ENCODE measurements around the gene STX1A. TPM values are rescaled to one million over a fixed set of nuclear protein-coding genes. Genes with fewer than 3 reads are reported as not detected.

Gene STX1A
- total and polyA plus RNA-seq, 2 of the 4 experiments (the other 2 are of a cell fraction) = 9.3 to 22.0 TPM

DNA sequence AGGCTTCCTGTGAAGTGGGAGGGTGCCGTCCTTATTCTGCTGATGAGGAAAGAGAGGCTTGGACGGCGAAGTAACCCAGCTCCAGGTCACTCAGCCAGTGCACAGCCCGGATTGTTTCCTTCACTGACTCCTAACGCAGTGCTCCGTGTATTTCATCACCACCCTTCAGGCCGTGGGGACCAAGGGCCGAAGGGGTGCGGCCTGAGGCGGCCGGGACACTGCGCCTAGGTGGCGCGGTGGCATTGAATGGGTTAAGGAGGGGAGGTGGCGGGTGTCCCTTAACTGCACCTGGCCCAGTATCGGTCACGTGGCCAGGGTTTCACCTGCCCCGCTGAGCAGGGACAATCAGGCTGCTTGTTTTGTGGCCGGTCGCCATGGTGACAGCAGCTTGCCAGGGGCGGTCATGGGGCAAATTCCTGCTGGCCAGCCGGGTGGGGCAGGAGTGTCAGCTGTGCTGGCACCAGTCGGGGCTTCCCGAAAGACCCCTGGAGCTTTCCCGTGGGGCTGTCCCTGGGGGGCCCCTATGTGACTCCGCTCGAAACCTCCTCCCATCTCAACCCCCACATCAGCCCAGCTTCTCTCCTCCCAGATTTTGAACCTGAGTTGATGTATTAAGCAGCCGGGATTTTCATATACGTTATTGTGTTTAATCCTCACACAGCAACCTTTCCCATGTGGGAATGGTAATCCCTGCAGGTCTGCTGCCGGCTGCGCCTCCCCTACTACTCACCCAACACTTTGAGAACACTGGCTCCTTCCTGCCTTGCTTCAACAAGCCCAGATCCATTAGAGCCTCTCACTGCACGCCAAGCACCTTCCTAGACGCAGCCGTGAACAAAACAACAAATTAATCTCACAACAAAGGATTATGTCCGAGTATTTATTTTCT, 23.5 kb upstream of the STX1A start:
- intact Hi-C loops (cut with micrococcal nuclease) (loop anchor here (10.0 kb wide), 1 partner anchor 52 kb away; no protein-coding TSS in a partner anchor), in situ Hi-C loops (cut with MboI; ENCODE audit: low sequenced_read_pairs) (no loop called here), dilution Hi-C loops (cut with HindIII; ENCODE audit: low sequenced_read_pairs, unreplicated experiment) (no loop called here)
- no peak overlapping the region for H2BK20ac ChIP-seq (ENCODE audit: low read depth, low read length)
- no peak overlapping the region for H3K4me2 ChIP-seq (ENCODE audit: low read depth, low read length)
- no peak overlapping the region for H2BK5ac ChIP-seq (ENCODE audit: low read depth, low read length, poor library complexity, severe bottlenecking)
- ATAC-seq (ENCODE audit: low read depth) (no peak), DNase-seq (no peak)
- H3K9me1 ChIP-seq (ENCODE audit: insufficient read depth, low read length) = no peaks in the 10 kb centered on the region
- H3K79me1 ChIP-seq (ENCODE audit: low read depth in 1 of 2, low read length in 2 of 2) = peaks cover 0 to 6% of the 10 kb centered on the region in 2 experiments; a peak in 2 of 4 replicates
- no peaks in the 10 kb centered on the region for H3K9me3 ChIP-seq (ENCODE audit: control insufficient read depth, insufficient read depth, low read length)
- H4K91ac ChIP-seq (ENCODE audit: insufficient read depth, low read depth, low read length) = no peak overlapping the region
- H3K27ac ChIP-seq (ENCODE audit: insufficient read depth, low read length) = no peak overlapping the region
- H3K14ac ChIP-seq (replicated peaks; ENCODE audit: low read depth, low read length) = no peak overlapping the region
- peak overlapping the region; percentile 81 for H2AK9ac ChIP-seq (replicated peaks; ENCODE audit: low read depth, low read length, poor library complexity)
- no peak overlapping the region for H2AK5ac ChIP-seq (ENCODE audit: low read depth, low read length)
- ChIA-PET CTCF (no interaction called here), POLR2A (ENCODE audit: unreplicated experiment) (no interaction called here)
- H3K36me3 ChIP-seq (ENCODE audit: control insufficient read depth, insufficient read depth, low read length) = no peaks in the 10 kb centered on the region
- no peaks in the 10 kb centered on the region; the same call in 1 of the 2 replicates for H4K20me1 ChIP-seq (ENCODE audit: insufficient read depth, low read length)
- H3K27me3 ChIP-seq (ENCODE audit: control insufficient read depth, insufficient read depth, low read length) = no peaks in the 10 kb centered on the region
- no peak overlapping the region for H4K8ac ChIP-seq (ENCODE audit: low read depth in 2 of 2, low read length in 2 of 2)
- no TSS peak for BruUV-seq (replicated peaks)
- H2BK15ac ChIP-seq (ENCODE audit: low read depth, low read length) = no peak overlapping the region
- peaks cover 3% of the 10 kb centered on the region for H3K4me1 ChIP-seq (ENCODE audit: control insufficient read depth, insufficient read depth, low read length)
- H2BK120ac ChIP-seq (ENCODE audit: low read depth, low read length) = no peak overlapping the region
- no peak overlapping the region for H3K23ac ChIP-seq (ENCODE audit: low read depth, low read length)
- 31% methylated on average over 9 of the region's 35 CpGs; no CpG with 5 or more reads in 1 of the 2 experiments for WGBS, 2 experiments (ENCODE audit: extremely low coverage in 2 of 2, insufficient read length in 1 of 2)
- H3K18ac ChIP-seq (ENCODE audit: low read depth, low read length) = no peak overlapping the region
- H3K4me3 ChIP-seq (ENCODE audit: insufficient read depth, low read depth, low read length) = no peak overlapping the region
- H3K9ac ChIP-seq (ENCODE audit: low read depth, low read length) = no peak overlapping the region
- H2AFZ ChIP-seq (replicated peaks; ENCODE audit: low read length, poor library complexity) = peak overlapping the region; percentile 52
- H4K5ac ChIP-seq (ENCODE audit: low read depth, low read length) = no peak overlapping the region
- H3K4ac ChIP-seq (ENCODE audit: low read depth, low read length) = no peak overlapping the region
- TF ChIP-seq, protein P1, sequence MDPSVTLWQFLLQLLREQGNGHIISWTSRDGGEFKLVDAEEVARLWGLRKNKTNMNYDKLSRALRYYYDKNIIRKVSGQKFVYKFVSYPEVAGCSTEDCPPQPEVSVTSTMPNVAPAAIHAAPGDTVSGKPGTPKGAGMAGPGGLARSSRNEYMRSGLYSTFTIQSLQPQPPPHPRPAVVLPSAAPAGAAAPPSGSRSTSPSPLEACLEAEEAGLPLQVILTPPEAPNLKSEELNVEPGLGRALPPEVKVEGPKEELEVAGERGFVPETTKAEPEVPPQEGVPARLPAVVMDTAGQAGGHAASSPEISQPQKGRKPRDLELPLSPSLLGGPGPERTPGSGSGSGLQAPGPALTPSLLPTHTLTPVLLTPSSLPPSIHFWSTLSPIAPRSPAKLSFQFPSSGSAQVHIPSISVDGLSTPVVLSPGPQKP (IDR thresholded peaks at IDR 0.05; ENCODE audit: borderline replicate concordance, low read depth, low read length) = no peak
- TF ChIP-seq RFX5 (IDR thresholded peaks at IDR 0.05; ENCODE audit: low read depth, low read length) (no peak), SMC3 (IDR thresholded peaks at IDR 0.05; ENCODE audit: low read depth, low read length) (no peak), MAFK (IDR thresholded peaks at IDR 0.05; ENCODE audit: low read depth, low read length) (no peak), NFE2L2 (IDR thresholded peaks at IDR 0.05; ENCODE audit: low read depth, low read length) (no peak), CHD1 (IDR thresholded peaks at IDR 0.05; ENCODE audit: low read depth, low read length) (no peak), BHLHE40 (IDR thresholded peaks at IDR 0.05; ENCODE audit: low read depth, low read length) (no peak), POLR2A (IDR thresholded peaks at IDR 0.05; ENCODE audit: low read depth, low read length) (no peak), FOS (IDR thresholded peaks at IDR 0.05; ENCODE audit: low read depth, low read length) (no peak), RCOR1 (IDR thresholded peaks at IDR 0.05; ENCODE audit: insufficient replicate concordance, low read length) (no peak), RAD21 (IDR thresholded peaks at IDR 0.05; ENCODE audit: low read length) (no peak), CEBPB (IDR thresholded peaks at IDR 0.05; ENCODE audit: low read depth, low read length) (no peak)
- TF ChIP-seq, protein P2, sequence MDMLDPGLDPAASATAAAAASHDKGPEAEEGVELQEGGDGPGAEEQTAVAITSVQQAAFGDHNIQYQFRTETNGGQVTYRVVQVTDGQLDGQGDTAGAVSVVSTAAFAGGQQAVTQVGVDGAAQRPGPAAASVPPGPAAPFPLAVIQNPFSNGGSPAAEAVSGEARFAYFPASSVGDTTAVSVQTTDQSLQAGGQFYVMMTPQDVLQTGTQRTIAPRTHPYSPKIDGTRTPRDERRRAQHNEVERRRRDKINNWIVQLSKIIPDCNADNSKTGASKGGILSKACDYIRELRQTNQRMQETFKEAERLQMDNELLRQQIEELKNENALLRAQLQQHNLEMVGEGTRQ (IDR thresholded peaks at IDR 0.05; ENCODE audit: low read depth, low read length) = no peak
- H3K56ac ChIP-seq (ENCODE audit: extremely low read depth, insufficient read depth, low read length) = no peak overlapping the region
